Cerebellar nuclear complex (tissue), 1 donor: Measurements from ENCODE around the gene DNAJB8.

ENCODE experiments used
- DNase-seq, 2 experiments: peaks; one replicate each; lab custom pipeline; 2025; lab: John Stamatoyannopoulos, UW

The DNAJB8 gene

DNA sequence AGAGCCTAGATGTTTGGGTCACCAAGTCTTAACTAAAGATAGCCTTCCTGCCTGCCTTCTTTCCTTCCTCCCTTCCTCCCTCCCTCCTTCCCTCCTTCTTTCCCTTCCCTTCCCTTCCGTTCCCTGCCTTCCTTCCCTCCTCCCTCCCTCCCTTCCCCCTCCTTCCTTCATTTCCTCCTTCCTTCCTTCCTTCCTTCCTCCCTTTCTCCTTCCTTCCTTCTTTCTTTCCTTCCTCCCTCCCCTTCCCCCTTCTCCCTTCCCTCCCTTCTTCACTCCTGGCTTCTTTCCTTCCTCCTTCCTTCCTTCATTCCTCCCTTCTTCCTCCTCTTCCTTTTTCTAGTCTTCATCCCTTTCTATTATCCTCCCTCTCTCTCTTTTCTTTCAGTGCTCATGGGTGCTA lies 2.0 kb downstream of the DNAJB8 start:
- no peak for DNase-seq

DNA sequence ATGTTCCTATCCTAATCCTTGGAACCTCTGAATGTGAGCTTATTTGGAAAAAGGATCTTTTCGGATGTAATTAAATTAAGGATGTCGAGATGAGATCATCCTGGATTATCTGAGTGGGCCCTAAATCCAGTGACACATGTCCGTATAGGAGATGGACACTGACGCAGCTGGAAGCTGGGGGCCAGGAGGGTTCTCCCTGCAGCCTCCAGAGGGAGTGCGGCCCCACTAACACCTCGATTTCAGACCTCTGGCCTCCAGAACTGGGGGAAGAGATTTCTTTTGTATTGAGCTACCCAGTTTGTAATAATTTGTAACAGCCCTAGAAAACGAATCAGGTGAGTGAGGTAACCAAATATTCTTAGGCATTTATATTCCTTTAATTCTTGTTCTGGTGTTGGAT lies 2.5 kb downstream of the DNAJB8 start:
- no peak for DNase-seq

DNA sequence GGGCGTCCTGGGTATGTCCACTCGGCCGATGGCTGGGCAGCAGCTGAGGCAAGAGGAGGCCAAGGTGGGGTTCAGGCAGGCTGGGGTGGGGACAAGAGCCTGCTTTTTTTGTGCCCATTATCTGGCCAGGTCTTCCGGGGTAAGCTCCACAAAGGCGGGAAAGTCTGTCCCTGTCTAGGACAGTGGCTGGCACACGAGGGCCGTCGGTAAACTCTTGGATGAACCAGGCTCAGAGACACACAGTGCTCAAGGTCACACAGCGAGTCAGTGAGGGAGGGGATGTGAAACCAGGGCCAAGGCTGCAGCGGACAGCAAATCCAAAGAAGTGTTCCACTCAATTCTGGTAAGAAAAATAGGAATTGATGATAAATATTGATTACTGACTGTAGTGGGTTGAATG lies 2.9 kb downstream of the DNAJB8 start:
- DNase-seq: no peak

DNA sequence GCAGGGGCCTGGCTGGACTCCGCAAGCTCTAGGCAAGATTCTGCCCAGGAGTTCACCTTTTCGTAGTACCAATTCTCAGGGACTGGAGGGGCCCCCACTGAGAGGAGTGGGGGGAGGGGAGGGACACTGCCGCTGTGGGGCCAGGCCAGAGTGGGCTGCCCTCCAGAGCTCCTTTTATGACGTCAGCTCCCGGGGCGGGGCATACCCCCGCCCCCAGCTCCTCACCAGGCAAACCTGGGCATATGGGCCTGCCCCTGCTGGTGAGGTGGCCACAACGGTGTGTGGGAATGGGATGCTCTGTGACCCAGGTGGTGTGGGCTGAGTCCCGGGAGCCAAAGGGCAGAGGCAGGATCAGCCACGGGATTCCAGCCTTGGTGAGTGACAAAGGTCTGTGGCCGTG lies 3.3 kb downstream of the DNAJB8 start:
- no peak for DNase-seq

DNA sequence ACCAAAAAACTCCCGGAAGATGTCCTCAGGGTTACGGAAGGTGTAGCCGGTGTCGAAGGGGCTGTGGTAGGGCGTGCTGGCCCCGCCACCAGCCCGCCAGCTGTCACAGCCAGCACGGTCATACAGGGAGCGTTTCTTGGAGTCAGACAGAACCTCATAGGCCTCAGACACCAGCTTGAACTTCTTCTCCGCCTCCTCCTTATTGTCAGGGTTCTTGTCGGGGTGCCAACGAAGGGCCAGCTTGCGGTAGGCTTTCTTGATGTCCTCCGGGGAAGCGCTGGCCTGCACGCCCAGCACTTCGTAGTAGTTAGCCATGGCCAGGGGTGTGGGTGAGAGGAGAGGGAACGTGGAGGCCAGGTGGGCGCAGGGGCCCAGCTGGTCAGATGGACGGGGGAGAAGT lies 3.8 kb downstream of the DNAJB8 start:
- DNase-seq: no peak

DNA sequence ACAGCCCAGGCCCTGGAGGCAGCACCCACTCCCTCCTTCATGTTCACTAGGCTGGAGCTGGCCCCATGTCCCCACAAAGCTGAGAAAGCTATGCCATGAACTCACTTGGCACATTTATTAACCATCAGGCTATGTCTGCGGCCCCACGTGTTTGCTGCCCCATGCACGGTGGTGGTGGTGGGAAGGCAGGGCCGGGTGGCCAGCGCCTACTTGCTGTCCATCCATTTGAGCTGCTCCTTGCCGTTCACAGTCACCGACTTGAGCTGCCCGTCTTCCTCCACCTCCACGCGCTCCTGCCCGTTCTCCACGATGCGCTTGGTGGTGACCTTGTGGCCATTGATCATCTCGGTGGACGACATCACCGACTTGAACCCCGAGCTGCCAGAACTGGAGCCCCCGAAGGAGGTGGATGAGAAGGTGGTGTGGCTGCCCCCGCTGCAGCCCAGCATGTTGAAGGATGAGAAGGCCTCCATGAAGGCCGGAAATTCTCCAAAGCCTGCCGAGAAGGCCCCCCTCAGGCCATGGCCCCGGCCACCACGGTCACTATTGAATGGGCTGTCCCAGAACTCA lies 4.3 kb downstream of the DNAJB8 start:
- no peak for DNase-seq

DNA sequence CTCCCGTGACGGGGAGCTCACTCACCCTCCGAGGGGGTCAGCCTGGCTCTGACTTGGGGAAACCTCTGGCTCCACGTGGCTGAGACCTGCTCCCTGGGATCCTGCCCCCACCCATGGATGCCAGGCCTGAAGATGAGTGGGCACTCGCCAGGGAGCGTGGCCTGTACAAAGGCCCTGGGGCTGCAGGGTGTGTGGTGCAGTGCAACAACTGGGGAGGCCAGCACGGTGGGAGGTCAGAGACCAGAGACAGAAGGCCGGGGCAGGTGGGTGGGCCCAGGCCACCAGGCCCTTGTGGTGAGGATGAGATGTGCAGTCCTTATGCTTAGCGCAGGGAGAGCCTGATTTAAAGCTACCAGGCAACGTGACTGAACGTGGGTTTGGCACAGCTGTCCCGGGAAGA lies 5.0 kb downstream of the DNAJB8 start:
- DNase-seq: no peak

DNA sequence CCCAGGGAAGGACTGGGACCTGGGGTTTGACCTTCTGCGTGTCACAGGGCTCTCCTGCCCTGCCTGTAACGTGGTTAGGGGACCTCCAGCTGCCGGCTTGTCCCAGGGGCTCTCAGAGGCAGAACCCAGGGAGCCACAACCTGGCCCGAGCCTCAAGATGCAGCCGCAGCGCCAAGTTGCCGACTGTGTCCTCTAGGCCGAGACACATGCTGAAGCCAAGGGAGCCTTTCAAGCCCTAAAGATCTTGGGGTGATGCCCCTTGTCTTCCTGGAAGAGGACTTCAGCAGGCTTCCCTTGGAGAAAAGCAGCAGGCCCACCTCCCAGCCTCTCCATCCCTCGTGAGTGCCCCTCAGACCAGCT lies 7.2 kb downstream of the DNAJB8 start:
- DNase-seq: no peak

DNA sequence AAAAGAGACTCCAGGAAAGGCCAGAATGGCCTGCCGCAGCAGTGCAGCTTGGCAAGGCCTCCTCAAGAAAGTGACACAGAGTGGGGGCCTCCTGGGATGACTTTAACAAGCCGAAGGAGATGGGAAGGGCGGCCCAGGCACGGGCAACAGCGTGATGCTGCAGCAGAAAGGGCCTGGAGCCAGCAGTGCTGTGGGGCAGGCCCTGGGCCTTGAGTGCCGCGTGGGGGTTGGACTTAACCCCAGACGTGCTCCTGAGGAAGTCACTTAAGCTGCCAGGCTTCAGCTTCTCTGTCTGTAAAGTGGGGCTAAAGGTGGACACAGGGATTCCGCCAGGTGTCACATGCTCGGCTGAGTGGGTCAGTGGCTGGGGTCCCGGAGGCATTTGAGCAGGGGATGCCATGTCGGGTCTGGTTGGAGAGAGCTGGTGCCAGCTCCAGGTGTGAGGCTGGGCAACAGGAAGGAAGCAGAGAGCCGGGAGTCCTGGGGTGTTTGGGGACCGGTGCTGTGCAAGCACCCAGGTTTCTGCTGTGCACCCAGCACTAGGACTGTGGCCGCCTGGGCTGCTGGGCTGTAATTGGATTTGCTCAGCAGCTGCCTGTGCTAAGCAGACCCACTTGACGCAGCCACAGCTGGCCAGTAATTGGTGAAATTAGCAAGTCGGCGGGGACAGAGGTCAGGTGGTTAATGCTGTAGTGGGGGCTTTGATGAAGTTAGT lies 7.8 kb downstream of the DNAJB8 start:
- no peak for DNase-seq

DNA sequence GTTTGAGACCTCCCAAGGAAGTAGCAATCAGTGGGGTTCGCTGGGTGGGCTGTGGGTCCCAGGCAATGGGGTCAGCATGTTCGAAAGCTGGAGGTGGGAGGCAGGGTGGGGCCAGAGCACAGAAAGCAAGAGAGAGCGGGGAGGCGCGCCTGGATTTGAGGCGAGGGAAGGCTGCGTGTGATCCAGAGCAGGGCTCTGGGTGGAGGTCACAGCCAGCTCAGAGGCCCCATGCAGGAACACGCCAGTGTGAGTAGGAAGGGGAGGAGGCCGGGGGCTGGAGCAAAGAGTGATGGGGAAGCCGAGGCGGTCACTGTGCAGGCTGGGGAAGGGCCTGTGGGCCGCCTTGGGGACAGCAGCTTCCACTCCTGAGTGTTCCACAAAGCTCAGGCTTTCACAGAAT lies 8.8 kb downstream of the DNAJB8 start:
- DNase-seq: no peak

DNA sequence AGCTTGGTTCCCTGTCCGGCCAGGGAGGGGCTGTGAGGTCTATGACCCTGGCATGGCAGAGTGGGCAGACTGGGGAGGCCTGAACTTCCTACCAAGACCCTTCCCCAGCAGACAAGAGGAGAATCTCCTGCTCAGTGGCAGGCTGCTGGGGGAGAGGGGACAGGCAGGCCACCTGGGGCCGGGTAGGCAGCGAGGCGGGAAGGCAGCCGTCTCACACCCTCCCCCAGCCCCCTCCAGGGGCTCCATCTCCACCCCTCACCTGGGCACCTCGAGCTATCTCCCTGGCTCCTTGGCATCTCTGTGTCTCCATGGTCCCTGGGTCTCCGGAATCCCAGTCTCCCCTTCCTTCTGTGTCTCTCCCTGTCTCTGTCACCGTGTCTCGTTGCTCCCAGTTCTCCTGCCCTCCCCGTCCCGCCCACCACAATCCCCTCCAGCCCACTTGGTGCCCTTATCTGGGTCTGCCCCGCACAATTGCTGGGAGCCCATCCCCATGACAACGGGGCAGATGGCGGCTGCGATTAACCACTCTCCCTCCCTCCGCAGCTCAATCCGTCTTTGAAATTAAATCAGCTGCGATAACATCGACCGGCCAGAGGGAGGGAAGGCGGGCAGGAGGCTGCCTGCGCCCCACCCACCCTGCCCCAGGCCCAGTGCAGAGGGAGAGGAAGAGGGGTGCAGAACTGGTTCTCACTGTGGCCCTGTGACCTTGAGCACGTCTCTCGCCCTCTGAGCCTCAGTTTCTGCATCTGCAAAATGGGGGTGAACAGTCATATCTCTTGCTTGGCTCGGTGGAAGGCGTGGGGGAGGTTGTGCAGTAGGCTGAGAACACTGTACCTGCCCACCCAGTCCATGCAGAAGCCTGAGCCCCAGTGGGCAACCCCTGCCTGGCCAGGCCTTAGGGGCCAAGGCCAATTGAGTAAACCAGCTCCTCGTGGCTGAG lies 9.6 kb downstream of the DNAJB8 start:
- no peak for DNase-seq

DNA sequence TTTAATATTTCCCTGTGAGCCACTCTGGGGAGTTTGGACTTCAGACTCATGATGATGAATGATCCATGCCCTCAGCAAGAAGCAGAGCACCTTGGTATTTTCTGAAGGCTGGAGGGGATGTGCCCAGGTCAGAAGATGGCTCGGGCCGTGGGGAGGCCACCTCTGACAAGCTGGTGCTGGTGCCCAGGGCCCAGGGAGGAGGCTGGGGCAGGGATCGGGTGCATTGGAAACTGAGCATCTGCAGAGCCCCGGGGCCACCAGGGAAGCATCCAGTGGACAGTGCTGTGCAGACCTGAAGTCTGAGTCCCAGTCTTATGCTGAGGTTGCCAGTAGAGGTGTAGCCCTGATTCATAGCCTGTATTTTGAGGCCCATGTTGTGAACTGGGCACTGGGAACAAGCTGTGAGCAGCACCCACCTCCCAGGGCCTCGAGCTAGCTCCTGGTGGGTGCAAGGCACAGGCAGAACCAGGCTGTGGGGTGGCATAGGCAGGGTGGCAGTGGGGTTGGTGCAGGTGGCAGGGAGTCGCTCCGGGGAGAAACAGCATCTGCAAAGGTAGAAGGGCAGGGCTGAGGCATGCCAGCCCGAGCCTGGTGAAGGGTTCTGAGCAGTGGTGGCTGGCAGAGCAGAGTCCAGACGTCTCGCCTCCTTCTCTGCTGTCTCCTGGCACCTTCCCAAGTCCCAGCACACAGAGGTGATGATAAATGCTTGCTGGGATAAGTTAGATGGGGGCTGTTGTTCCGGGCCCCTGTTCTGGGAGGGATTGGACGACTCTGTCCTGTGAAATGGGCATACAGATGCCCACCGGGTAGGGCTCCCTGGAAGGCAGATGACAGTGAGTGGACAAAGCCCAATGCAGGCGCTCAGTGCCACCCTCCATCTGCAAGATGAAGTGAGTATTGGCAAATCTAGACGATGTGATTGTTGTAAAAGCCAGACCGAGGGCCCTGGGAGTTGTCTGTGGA lies 10.6 kb downstream of the DNAJB8 start:
- no peak for DNase-seq

DNA sequence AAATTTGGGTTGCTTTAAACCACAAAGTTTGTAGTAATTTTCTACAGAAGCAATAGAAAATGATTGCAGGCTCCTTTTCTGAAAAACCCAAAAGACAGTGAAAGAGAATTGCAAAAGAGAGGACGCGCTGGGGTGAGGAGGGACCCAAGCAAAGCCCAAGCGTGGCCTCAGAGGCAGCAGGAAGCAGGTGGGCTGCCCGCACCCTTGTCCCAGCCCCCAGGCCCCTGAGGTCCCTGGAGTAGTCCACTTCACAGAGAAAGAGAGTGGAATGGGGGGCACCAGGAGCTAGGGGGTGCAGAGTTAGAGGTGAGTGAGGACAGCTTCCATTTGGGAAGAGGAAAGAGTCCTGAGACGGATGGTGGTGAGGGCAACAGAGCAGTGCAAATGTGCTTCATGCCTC lies 11.6 kb downstream of the DNAJB8 start:
- no peak for DNase-seq

DNA sequence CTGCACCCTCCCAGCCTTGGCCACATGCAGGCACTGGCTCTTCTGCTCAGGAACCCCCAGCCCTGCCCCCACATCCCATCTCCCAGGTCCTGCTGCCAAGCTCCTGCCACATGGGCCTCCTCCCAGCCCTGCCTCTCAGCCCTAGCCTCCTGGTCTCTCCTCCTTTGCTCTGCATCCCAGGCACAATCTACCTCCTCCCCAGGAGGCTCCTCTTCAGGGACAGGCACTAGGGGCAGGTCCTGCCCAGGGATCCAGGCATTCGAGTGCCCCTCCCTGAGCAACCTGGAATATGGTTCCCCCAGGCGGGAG lies 12.4 kb downstream of the DNAJB8 start:
- DNase-seq: no peak

DNA sequence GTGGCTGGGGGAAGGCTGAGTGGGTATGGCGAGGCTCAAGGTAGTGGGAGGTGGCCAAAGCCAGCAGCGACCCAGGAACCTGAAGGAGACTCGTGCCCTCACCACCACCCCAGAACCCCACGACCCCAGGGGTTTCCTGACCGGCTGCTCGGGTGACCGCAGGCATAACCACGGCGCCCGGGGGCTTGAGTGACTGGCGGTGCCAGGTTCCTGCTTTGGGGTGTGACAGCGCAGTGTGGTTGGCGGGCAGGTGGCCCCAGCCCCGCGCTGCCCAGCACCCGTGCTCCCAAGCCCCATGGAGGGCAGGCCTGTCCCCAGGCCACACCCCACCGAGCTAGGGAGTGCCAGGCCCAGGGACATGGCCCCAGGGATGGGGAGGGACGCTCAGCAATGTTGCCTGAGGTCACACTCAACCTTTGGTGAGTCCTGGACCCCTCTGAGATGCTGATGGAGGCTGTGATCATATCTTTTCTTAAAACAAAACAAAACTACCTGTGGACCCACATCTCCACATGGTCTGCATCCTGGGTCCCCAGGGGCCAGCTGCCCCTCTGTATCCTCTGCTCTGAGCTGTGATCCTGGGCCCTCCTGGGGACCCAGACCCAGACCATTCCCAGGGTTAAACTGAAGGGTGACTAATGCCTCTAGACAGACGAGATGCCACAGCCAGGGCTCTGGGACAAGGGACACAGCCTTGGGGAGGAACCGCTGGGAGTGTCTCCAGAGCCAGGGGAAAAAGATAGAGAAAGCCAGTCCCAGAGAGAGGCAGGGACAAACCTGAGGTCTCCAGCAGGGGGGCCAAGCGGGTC lies 13.0 kb downstream of the DNAJB8 start:
- DNase-seq: no peak

DNA sequence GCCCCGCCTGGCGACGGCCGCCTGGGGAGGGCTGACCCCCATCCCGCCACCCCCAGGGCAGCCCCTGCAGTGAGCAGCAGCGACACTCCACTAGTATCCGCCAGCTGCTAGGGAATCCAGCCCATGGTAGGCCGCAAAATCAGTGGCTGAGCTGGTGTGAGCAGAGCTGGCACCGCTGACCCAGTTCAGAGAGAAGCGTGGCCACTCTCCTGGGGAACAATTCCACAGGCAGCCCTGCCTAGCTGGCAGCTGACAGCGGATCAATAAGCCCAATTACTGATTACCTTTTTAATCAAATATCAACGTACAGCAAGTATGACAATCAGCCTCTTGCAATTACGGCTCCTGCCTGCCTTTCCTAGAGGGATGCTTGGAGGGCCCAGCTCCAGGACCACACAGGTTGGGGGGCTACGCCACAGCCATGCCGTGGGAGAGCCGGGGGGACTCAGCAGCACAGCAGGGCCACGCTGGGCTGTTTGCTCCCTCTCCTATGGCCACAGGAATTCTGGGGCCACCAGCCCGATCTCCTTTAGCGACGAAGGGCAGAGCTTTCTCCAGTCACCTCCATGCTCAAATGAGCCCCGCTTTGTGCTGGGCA lies 13.9 kb downstream of the DNAJB8 start:
- no peak for DNase-seq

DNA sequence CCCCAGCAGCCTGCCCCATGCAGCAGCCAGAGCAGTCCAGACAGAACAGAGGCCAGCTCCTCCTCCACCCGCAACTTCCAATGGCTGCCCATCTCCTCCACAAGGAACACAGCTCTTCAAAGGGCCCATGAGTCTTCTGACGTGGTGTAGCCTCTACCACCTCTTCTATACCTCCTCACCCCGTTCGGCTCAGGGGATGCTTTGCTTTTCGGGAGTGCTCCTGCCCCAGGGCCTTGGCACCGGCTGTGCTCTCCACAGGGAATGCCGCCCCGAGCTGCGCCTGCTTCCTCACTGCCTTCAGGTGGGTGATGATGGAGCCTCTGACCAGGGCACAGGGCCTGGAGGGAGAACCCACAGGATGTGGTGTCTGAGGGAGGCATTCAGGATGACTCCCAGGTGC lies 14.6 kb downstream of the DNAJB8 start:
- no peak for DNase-seq

DNA sequence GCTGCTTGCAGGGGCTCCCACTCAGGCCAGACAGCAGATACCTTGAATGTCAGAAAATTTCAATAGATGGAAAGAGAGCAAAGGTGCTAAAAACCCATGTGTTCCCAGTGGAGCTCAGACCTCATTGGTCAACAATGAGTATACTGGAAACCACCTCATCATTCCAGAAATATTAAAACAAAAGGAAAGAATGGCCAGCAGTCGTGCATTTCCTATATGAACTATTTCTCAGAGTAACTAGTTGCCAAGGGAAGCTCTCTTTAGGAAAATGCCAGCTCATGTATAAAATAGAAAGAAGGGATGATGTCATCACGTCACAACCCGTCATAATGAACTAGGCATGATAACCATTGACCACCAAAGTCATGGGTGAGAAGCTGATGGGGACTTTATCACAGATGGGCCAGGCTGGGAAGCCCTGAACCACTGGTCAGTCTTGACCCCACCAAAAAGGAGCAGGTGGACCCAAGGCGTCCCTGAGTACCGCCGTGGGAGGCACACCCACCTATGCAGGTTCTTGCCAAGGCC lies 17.5 kb downstream of the DNAJB8 start:
- no peak for DNase-seq

DNA sequence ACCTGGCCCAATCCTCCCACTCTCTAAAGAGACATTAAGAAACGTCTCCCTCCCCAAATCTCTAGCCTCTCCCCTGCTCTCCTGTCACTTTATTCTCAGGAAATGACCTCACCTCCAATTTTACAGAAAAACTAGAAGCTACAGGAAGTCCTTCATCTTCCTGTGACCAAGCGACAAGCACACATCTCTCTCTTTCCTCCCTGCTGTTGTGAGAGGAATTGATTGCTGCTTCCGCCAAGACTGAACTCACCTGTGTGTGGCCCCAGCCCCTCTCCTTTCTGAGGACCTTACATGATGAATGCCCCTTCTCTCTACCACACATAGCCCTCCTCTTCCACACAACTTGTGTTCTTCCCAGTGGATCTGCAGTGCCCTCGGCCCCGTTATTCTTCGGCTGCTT lies 18.2 kb downstream of the DNAJB8 start:
- DNase-seq: no peak

DNA sequence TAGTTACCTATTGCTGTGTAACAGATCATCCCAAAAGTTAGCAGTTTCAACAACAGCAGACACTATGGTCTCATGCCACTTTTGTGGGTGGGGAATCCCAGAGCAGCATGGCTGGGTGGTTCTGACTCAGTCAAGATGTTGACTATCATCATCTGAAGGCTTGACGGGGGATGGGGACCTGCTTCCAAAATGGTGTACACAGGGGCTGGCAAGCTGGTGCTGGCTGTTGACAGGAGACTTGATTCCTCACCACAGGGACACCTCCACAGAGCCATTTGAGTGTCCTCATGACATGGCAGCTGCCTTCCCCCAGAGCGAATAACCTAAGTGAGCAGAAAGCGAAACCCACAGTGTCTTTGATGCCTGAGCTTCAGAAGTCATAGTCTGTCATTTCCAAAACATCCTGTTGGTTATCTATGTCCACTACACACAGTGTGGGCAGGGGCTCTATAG lies 19.1 kb downstream of the DNAJB8 start:
- no peak for DNase-seq

DNA sequence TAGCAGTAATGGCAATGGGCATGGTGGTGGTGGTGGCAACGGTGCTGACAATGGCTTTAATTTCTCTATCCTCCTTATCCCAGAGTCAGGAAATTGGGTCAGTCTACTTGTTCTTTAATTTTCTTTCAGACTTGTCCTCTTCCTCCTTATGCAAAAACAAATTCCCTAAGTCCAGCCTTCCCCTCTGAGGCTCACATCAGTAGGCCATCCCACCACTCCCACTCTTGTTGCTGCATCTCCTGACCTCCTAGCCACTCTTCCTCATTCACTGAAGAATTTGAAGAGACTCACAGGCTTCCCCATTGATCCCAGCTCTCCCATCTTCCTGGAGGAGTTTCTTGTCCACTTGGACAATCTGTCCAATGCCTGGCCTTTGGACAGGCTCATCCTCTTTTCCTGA lies 19.9 kb downstream of the DNAJB8 start:
- no peak for DNase-seq
